ENCODE measurements around the gene DUS1L.
"Not testable (repeated sequence)": the region's sequence is repeated elsewhere in the genome, so short reads cannot be mapped to it uniquely, and the experiment has no call there.

The DUS1L gene

DNA sequence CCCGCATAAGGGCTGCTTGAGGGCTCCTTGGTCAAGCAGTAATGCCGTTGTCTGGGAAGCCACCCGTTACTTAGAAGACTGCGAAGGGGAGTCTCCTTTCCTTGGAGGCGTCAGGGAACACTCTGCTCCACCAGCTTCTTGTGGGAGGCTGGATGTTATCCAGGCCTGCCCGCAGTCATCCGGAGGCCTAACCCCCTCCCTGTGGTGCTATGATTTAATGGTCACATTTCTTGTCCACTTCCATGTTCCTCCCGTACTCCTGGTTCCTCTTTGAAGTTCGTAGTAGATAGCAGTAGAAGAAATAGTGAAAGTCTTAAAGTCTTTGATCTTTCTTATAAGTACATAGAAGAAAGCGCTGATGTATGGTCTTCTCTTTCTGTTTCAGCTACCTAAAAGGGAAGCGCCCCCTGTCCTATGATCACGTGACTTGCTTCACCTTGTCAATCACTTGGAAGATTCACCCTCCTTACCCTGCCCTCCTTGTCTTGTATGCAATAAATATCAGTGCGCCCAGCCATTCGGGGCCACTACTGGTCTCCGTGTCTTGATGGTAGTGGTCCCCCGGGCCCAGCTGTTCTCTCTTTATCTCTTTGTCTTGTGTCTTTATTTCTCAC lies 26.7 kb downstream of the DUS1L start:
- not testable (repeated sequence) for DNase-seq

DNA sequence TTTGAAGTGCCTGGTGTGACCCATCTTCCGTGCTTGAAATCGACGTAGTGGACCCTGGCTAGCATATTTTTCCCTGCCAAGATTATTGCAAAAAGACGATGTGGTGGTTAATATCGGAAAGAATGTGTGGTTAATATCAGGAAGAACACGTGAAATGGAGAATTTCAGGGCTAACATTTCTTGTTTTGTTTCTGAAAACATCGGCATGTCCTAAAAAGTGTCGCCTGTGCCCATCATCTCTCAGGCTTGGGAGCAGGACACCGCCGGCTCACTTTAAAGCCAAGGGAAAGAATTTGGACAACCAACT lies 27.8 kb downstream of the DUS1L start:
- DNase-seq, result no peak

DNA sequence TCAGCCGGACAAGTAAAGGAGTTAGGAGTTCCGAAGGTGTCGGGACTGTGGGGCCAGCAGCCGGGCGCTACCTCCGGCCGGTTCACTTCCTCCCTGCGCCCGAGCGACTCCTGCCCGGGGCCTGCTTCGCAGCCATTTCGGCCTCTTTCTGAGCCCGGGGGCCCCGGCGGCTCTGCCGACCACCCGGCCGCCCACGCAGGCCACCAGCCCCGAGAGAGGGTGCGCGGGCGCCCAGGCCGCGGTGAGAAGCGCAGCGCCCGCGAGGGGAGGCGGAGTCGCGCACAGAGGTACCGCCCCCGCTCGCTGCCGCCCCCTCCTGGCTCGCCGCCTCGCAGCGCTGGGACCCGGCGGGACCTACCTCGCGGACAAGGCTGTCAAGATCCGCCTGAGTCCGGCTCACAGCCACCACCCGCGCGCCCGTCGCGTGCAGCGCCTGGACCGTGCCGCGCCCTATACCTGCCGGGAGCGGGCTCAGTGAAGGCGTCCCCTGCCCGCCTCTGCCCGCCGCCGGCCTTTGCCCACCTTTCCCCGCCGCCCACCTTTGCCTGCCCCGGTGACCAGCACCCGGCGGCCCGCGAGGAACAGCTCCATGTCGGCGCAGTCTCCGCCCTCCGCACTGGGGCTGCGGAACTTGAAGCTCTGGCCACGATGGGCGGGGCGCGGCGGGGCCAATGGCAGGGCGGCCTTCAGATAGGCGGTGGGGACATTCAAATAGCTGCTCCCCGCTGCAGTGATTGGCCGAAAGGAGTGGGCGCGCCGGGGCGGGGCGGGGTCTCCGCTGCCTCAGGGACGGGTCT lies 28.3 kb downstream of the DUS1L start, which contains the start of gene DCXR:
TSS of gene DCXR (minus strand) at position 606 of the 797 bp plus-strand sequence. CDS start at position 591, 15 bp downstream.
- peak; percentile 97 for DNase-seq

DNA sequence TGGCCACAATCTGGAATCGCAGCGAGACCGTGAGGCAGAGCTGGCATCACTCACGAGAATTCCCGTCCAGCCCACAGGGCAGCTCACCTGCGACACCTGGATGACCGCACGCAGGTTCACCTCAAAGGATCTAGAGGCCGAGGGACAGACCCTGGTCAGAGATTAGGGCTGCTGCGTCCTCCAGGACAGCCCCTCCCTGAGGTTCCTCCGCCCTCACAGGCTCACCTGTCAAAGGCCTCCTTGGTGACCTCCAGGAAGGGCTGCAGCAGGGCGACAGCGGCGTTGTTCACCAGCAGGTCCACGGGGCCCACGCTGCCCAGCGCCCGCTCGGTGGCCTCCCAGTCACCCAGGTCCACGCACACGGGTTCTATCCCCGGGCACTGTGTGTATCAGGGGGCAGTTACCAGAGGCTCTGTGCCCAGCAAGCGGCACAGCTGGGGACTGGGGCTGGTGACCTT lies 28.9 kb downstream of the DUS1L start:
- DNase-seq, result no peak

DNA sequence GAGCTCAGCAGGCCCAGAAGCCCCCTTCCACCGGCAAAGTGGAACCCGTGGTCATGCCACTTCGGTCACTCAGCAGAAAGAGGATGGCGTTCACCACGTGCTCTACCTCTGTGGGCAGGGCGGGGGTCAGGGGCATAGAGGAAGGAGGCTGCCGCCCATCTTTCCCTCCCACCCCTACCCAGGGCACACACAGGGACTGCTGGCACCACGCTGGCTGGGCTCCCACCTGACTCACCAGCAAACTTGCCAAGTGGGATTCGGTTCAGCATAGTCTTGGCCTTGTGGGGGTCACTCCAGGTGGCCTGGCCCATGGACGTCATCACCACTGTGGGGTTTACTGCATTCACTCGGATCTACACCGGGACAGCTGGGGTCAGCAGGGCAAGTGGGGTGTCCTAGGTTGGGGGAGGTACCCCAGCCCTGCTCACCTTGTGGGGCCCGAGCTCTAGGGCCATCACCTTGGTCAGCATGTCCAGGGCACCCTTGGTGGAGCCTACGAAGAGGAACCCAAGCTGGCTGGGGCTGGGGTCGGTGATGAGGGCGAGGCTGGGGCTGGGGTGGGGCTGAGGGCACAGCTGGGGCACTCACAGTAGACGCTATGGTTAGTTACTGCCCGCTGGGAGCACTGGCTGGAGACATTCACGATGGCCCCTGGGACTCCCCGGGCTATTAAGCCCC lies 29.5 kb downstream of the DUS1L start:
- no peak for DNase-seq

DNA sequence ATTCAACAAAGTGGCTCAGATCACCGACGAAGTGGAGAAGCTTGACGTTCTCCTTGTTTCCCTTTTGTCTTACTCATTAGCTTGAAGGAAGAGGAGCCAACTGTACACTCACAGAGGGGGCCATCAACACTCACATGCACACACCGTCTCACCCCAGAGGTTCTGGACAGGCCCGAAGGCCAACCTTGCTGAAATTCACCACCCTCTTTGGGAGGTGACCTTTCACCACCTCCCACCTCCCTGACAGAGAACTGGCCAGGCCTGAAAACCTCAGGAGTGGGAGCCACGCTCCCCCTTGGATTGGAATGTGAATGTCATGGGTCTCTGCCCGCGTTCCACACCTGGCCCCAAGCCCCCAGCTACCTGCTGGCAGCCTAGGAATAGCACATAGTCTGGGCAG lies 30.1 kb downstream of the DUS1L start:
- DNase-seq, result no peak

DNA sequence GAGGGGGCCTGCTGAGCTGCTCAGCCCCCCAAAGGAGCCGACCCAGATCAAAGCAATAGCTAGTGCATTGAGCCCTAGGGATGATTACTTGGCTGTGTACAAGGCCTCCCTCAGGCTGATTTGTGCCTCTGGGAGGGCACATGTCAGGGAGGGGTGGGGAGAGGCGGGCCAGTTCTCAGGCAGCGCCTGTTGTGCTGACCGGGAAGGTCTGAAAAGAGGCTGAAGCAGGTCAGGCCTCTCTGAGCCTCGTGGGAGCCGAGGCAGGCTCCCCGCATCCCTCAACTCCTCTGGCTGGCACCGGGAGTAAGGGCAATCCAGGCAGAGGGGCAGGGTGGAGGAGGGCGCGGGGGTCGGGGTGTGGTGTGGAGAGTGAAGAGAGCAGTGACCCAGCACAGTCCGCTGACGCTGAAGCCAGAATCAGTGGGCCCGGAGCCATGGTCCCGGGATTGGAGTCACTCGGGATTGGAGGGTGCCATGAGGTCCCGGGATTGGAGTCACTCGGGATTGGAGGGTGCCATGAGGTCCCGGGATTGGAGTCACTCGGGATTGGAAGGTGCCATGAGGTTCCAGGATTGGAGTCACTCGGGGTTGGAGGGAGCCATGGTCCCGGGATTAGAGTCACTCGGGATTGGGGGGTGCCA lies 31.1 kb downstream of the DUS1L start:
- DNase-seq, result no peak

DNA sequence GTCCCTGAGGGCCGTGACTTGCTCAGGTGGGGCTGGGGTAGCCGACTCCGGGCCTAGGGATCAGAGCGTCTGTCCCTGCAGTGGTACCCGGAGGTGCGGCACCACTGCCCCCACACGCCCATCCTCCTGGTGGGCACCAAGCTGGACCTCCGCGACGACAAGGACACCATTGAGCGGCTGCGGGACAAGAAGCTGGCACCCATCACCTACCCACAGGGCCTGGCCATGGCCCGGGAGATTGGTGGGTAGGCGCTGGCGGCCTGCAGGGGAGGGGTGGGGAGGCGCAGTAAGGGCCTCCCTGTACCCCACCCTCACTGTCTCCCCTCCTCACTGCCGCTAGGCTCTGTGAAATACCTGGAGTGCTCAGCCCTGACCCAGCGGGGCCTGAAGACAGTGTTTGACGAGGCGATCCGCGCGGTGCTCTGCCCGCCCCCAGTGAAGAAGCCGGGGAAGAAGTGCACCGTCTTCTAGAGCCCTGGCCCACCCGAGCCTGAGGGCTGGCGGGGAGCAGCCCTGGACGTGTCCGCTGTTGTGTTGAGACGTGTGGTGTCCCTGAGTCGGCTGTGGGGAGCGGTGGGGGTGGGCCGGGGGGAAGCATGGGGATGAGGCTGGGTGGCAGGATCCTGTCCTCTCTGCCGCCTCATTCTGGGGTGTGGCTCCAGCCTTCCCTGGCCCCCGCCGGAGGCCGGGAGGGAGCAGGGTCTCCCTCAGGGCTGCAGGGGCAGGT lies 32.1 kb downstream of the DUS1L start:
- DNase-seq, result no peak

DNA sequence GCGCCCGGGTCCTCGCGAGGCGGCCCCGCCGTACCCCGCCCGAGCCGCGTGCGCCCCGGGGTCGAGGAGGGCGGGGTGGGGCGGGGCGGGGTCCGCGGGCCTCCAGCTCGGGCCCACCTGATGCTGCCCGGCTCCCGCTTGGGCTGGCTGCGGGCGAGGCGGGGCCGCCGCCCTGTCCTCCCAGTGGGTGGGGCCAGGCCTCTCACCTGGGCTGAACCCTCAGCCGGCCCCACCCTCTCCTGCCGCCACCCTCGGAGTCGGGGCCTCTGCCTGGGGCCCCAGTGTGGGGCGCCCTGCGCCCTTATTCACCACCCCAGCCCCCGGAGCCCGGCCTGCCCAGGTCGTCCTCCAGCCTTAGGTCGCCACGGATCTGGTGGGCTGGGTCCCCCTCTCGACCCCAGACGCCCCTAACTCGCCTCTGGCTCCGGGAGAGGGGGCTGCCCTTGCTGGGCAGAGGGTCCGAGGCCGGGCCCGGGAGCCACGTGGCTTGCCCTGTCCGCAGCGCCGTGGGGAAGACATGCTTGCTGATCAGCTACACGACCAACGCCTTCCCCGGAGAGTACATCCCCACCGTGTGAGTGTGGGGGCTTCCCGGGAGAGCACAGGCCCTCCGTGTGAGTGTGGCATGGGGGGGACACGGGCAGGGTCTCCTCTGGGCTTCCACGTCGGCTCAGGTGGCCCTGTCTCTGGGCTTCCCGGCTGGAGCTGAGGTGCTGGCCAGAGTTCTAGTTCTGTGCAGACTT lies 33.5 kb downstream of the DUS1L start:
- no peak for DNase-seq

DNA sequence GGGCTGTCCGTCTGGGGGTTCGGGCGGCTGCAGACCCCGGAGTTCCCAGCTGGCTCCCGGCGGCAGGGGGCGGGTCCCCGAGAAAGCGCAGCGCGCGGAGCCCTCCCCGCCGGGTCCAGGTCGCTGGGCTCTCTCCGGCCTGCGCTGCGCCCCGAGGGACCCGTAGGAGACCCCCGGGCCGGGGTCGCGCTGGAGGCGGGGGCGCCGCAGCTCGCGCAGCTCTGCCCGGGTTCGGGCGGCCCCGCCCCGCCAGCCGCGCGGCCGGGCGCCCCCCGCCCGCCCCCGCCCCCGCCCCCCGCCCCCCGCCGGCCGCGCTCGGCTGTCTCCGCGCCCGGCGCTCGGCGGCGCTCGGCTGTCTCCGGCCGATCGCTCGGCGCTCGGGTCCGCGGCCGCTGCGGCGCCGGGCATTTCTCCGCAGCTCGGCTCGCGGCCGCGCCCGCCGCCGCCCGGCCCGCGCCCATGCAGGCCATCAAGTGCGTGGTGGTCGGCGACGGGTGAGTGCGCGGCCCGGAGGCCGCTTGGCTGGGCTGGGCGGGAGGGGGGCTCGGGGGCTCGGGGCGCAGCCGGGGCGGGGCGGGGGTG lies 34.2 kb downstream of the DUS1L start, which contains the start of gene RAC3:
TSS of gene RAC3 (plus strand) at position 376 of the 582 bp plus-strand sequence. CDS start at position 460, 84 bp downstream.
- DNase-seq, result no peak

DNA sequence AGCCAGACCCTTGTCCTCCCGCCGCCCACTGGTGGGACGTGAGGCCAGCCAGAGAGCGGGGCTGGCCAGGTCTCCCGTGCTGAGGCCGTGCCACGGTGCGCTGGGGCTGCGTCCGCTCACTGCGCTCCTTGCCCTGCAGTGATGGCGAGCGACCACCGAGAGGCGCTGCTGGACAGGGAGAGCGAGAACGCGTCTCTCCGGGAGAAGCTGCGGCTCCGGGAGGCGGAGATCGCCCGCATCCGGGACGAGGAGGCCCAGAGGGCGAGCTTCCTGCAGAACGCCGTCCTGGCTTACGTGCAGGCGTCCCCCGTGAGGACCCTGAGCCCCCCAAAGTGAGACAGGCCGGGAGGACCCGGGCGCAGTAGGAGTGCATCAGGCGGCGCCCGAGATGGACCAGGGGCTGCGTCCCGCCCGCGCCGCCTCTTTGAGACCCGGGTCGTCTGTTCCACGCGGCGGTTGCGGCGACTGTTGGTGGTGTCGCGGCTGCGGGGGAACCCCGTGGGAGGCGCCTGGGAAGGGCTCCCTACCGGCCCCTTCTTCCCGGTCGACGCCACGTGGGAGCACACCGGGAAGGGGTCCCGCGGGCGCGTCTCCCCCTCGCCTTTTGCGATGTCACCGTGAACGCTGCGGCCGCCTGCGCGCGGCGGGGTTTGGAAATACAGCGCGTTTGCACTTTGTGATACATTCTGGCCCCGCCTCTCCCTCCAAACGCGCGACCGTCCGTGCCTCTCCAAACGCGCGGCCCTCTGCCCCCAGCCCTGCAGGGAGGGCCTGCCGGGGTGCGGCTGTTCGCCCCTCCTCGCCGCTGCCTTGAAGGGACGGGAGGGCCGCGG lies 34.9 kb downstream of the DUS1L start:
- DNase-seq, result peak; percentile 80

DNA sequence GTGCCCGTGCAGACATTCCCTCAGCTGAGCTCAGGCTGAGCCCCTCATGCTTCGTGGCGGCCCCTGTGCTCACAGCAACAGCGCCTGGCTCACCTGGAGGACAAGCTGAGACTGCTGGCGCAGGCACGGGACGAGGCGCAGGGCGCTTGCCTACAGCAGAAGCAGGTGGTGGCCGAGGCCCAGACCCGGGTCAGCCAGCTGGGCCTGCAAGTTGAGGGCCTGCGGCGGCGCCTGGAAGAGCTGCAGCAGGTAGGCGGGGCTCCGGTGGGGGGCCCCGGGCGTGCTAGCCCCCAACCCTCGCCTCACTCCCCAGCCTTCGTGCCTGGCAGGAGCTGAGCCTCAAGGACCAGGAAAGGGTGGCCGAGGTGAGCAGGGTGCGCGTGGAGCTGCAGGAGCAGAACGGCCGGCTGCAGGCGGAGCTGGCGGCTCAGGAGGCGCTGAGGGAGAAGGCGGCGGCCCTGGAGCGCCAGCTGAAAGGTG lies 35.6 kb downstream of the DUS1L start:
- DNase-seq, result no peak

DNA sequence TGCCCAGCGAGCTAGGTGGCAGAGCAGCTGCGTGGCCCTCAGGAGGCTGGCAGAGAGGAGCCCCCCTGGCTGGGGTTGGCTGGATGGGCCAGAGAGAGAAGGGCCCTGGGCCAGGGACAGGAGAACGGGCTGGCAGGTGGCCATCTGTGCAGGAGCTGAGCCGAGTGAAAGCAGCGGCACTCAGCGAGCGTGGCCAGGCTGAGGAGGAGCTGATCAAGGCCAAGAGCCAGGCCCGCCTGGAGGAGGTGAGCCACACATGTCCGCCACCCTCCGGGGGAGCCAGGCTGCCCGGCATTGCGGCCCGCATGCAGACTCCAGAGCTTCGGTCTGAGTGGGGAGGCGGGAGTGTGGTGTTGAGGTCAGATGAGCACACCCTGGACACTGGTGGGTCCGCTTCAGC lies 36.2 kb downstream of the DUS1L start:
- no peak for DNase-seq

DNA sequence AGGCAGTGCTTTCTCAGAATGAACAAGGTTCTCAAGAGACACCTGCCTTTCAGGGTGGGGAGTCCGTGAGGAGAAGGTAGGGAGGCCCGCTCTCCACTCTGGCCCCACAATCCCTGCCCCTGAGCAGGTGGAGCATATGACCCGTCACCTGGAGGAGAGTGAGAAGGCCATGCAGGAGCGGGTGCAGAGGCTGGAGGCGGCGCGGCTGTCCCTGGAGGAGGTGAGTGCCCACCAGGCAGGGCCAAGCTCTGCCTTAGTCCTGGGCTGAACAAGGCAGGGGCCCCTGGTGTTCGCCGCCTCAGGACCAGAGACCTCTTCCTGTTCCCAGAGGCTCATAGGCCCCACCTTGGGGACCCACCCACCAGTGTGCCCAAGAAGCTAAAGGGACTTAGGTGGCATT lies 36.6 kb downstream of the DUS1L start:
- DNase-seq, result no peak

DNA sequence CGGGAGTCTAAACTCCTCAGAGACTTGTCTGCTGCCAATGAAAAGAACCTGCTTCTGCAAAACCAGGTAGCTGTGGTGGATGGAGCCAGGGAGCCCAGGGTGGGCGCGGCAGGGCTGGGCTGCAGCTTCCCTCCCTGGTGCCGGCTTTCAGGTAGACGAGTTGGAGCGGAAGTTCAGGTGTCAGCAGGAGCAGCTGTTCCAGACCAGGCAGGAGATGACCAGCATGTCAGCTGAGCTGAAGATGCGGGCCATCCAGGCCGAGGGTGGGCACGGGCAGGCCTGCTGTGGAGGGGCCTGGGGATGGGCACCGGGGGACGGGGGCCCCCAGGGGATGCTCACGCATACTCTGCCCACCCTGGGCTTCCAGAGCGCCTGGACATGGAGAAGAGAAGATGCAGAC lies 37.4 kb downstream of the DUS1L start:
- DNase-seq, result no peak

DNA sequence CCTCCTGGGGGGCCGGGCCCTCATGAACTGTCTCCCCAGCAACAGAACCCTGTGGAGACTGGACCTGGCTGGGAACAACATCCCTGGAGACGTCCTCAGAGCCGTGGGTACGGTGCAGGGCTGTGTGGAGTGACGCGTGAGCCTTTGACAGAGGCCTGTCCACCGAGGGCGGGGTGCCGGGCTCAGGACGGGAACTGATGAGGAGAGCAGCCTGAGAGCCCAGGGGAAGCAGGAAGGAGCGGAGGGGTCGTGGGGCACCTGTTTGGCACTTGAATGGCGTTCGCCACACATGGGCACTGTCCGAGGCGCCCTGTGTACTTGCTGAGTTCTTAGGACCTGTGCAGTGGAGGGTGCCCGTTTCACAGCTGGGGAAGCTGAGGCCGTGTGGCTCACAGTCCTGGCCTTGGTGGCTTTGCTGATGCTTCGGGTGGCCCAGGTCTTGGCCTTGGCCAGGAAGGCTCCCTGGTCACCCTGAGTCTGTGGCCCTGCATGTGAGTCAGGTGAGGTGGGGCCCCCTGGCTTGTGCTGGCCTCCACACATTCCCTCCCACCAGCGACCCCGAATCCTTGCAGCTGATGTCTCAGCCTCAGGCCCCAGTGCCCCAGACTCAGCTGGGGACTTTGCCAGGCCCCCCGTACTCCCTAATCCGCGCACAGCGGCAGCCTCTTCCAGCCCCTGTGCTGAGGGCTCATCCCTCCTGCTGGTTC lies 40.0 kb downstream of the DUS1L start:
- DNase-seq, result no peak

DNA sequence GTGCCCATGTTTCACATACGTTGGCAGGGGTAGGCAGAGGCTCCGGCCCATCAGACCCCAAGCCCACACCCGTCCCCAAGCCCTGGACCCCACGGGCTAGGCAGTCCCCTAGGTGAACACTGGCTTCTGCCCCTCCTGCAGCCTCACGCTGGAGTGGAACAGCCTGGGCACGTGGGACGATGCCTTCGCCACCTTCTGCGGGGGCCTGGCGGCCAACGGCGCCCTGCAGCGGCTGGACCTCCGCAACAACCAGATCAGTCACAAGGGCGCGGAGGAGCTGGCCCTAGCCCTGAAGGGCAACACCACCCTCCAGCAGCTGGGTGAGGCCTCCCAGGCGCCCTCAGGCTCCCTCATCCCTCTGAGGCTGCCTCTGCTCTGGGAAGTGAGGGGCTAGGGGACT lies 40.7 kb downstream of the DUS1L start:
- no peak for DNase-seq

DNA sequence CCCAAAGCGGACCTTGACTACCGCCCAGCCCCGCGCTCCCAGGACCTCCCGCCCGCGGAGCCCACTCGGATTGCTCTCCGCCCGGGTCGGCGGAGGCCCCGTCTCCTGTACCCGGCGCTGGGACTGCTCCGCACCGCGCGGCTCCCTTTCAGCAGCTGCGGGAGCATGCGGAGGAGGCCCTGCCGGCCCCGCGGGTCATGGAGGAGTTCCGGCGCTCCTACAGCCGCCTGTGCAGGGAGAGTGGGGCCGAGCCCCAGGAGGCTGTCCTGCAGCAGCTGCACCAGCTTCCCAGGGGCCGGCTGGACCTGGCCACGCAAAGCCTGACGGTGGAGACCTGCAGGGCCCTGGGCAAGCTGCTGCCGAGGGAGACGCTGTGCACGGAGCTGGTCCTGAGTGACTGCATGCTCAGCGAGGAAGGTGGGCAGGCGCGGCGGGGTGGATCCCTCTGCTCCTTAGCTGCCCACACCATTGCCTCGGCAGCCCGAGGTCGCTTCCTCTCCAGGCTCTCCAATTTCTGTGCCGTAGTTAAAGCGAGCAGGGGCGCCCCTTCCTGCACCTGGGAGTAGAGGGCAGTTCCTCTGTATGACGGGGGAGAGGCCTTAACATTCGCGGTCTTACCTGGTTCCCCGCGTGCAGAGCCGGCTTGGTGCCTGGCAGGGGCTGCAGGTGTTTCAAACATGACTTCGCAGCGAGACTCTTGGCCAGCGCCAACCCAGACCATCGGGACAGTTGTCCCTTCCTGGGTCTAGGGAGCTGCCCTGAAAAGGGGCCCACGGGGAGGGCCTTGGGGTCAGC lies 42.0 kb downstream of the DUS1L start:
- DNase-seq, result no peak

DNA sequence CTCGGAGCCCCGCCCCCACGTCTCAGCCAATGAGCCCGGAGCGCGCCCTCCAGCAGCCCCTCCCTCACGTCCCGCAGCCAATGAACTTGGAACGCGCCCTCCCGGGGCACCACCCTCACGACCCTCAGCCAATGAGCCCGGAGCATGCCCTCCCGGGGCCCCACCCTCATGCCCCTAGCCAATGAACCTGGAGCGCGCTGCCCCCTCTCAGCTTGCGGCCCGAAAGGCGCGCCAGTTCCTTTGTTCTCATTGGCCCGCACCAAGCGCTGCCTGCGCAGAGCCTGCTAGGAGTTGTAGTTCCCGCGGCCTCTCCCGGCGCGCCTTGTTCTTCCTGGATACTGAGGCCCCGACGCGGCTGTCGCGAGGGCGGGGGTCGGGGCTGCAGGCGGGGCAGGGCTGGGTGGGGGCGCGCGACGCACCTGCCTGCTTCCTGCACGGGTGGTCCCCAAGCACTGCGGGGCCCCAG lies 42.6 kb downstream of the DUS1L start, which contains the start of gene LRRC45:
TSS of gene LRRC45 (plus strand) at position 325 of the 466 bp plus-strand sequence. CDS start 339 bp downstream, outside the sequence.
- peak; percentile 100 for DNase-seq

All from CD4-positive, alpha-beta T cell treated with Interleukin-15 for 1 hour (primary cell).